Vagina (tissue), 2 donors: Measurements from ENCODE around the gene SUN5.

Experiments
- POLR2A ChIP-seq, 2 donors: fragments of 450-650 bp; IDR thresholded peaks; one replicate each; pipeline ENCODE4 v1.6.1; 2017; ENCODE audit warnings: antibody characterized with exemption in 2 of 2, mild to moderate bottlenecking in 2 of 2, moderate library complexity in 2 of 2
- TF ChIP-seq, protein P1 (sequence below), 3 experiments: fragments of 450-650 bp in 2 of 3; fragments of 200-600 bp in 1 of 3; sonication (generic) in 1 of 3; IDR thresholded peaks; one replicate each; pipeline ENCODE4 v1.5.1; 2017 to 2019; ENCODE audit warnings: antibody characterized with exemption in 3 of 3, mild to moderate bottlenecking in 2 of 3, moderate library complexity in 2 of 3

DNA sequence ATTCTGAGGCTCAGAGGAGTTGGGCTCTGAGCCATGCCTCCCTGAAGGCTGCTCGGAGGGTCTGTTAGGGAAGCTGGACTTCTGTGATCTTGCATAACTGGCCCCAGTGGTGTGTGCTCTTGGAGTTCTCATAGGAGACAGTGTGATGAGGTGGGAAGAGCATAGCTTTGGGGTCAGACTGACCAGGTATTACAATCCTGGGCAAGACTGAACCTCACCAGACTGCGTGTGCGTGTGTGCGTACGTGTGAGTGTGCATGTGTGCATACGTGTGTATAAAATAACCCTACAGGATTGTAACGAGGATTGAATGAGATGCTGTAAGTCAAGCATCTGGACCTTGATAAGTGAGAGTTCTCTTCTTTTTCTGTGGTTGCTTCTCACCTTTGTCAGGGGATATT, 13.3 kb upstream of the SUN5 start:
- TF ChIP-seq, protein P1, sequence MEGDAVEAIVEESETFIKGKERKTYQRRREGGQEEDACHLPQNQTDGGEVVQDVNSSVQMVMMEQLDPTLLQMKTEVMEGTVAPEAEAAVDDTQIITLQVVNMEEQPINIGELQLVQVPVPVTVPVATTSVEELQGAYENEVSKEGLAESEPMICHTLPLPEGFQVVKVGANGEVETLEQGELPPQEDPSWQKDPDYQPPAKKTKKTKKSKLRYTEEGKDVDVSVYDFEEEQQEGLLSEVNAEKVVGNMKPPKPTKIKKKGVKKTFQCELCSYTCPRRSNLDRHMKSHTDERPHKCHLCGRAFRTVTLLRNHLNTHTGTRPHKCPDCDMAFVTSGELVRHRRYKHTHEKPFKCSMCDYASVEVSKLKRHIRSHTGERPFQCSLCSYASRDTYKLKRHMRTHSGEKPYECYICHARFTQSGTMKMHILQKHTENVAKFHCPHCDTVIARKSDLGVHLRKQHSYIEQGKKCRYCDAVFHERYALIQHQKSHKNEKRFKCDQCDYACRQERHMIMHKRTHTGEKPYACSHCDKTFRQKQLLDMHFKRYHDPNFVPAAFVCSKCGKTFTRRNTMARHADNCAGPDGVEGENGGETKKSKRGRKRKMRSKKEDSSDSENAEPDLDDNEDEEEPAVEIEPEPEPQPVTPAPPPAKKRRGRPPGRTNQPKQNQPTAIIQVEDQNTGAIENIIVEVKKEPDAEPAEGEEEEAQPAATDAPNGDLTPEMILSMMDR (IDR thresholded peaks at IDR 0.05) = no peak
- no peak for TF ChIP-seq POLR2A (IDR thresholded peaks at IDR 0.05)
